NCI-H524 treated with DMSO at 0.1 percent for 48 hours (cell line): ENCODE measurements around the gene ASMT.
"Not testable (repeated sequence)": the region's sequence is repeated elsewhere in the genome, so short reads cannot be mapped to it uniquely, and the experiment has no call there.

Experiments used
- DNase-seq: peaks from one replicate; lab custom pipeline; 2025; lab: John Stamatoyannopoulos, UW

ASMT gene

DNA sequence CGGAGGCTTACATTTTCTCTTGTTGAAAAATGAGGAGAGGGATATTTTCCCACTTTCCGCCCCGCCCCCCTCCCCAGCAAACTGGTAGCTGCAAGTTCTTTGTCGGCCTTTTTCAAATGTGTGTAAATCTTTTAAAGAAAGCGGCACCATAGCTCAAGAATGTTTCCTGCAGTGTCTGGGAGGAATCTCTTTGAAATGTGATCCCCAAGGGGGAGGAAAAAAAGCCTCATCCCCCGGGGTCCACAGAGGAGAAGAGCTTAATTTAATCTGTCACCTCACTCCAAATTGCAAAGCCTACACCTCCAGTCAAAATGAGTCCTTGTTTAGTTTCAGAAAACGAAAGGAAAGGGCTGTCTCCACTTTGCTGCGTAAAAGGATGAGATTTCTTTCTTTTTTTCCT is 34.8 kb downstream of the ASMT start:
- no peak for DNase-seq

DNA sequence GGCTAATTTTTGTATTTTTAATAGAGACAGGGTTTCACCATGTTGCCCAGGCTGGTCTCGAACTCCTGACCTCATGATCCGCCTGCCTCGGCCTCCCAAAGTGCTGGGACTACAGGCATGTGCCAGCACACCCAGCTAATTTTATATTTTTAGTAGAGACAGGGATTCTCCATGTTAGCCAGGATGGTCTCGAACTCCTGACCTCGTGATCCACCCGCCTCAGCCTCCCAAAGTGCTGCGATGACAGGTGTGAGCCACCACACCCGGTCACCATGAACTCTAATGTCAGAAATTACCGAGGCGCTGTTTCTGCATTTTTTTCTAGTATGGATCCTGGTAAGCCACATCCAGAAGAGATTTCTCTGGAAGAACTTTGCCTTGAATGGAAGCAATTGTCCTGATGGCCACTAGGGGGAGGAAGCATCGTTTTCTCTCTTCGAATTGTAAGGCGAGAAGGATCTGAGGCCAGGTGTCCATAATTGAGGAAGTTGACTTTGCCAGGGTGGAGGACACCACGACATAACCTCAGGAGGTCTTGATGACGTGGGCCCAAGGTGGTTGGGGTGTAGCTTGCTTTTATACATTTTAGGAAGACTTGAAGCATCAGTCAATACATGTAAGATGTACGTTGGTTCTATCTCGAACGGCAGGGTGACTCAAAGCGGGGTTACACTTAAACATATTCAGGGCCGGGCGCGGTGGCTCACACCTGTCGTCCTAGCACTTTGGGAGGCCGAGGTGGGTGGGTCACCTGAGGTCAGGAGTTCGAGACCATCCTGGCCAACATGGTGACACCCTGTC is 37.4 kb downstream of the ASMT start:
- DNase-seq = peak; percentile 22

DNA sequence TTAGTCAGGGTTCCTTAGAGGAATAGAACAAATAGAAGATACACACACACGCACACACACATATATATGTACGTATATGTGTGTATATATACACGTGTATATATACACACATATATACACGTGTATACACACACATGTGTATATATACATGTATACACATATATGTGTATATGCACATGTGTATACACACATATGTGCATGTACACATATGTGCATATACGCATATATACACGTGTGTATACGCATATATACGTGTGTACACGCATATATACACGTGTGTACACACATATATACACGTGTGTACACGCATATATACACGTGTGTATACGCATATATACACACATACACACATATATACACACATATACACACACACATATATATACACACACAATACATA is 41.5 kb downstream of the ASMT start:
- no peak for DNase-seq

GRCh38 chrX:1657367-1658070 is 42.7 kb downstream of the ASMT start:
- DNase-seq = peak; percentile 60

DNA sequence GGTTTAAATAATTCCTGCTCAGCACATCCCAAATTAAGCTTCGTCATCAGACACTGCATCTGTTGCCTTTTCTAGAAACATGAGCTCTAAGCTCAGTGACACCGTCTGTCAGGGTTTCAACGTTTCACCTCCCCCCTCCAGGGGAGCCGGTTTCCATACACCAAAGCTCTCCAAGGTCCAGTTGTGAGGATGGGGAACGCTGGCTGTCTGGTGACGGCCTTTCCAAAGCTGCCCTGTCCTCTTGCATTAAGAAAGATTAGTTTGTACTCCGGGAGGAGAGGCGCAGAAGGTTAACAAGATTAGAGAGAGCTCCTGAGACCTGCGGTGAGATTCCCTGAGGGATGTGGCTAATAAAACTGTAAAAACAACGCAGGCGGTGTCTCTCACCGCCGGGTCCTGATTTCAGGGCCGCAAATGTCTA is 43.2 kb downstream of the ASMT start:
- DNase-seq = peak; percentile 95

- no peak for DNase-seq
These were observed 45.0 kb downstream of the ASMT start for GRCh38 chrX:1659664-1660461.

DNA sequence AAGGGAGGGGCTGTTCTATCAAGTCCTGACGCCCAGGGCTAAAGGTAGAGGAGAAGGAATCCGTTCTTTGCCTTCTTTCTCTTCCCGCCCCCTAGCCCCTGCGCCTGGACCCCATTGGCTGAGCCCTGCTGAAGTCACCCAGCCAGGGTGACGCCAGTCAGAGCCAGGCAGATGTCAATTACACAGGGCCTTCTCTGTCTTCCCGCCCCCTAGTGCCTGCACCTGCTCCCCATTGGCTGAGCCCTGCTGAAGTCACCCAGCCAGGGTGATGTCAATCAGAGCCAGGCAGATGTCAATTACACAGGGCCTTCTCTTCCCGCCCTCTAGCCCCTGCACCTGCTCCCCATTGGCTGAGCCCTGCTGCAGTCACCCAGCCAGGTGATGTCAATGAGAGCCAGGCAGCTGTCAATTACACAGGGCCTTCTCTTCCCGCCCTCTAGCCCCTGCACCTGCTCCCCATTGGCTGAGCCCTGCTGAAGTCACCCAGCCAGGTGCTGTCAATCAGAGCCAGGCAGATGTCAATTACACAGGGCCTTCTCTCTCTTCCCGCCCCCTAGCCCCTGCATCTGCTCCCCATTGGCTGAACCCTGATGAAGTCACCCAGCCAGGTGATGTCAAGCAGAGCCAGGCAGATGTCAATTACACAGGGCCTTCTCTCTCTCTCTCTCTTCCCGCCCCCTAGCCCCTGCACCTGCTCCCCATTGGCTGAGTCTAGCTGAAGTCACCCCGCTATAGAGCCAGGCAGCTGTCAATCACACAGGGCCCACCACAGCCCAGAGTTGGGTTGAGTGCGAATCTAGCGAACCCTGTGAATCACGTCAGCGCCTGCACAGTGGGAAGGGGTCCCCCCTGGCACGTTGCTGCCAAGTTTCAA is 46.4 kb downstream of the ASMT start:
- DNase-seq = no peak

DNA sequence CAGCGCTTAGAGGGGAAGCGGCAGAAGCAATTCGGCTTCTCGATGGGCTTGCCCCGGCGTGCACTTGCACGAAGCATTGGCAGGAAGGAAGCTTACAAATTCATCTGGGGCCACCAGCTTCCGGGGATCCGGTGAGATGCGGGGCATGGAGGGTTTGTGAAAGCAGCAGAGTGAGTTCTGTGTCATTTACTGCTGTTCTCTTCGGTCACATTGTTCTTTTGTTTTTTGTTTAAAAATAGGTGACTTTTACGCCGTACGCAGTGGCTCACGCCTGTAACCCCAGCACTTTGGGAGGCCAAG is 47.0 kb downstream of the ASMT start:
- DNase-seq = no peak

GRCh38 chrX:1667566-1667965 is 52.7 kb downstream of the ASMT start:
- no peak for DNase-seq

DNA sequence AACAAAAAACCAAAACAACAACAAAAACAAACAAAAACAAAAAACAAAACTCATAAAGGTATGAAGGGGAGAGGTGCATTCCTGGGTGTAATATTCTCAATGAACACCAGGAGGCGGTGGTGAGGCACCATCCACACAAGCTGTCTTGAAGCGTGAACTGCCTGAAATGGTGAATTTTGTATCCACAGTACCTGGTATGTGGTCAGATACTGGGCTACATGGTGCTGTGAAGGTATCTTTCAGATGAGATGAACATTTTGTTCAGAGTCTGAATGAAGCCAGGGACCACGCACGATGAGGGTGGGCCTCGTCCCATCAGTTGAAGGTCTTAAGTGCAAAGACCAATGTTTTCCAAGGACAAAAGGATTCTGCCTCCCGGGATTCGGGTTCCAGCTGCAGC is 58.5 kb downstream of the ASMT start:
- no peak for DNase-seq

GRCh38 chrX:1676866-1677265 is 62.0 kb downstream of the ASMT start:
- no peak for DNase-seq

DNA sequence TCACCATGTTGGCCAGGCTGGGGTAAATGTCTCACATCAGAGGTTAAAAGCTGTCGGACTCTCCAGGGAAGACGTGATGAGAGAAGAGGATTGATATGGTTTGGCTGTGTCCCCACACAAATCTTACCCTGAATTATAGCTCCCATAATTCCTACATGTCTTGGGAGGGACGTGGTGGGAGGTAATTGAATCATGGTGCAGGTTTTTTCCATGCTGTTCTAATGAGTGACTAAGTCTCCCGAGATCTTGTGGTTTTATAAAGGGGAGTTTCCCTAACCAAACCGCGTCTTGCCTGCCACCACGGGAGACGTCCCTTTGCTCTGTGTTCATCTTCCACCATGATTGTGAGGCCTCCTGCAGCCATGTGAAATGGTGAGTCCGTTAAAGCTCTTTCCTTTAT is 64.4 kb downstream of the ASMT start:
- no peak for DNase-seq

- DNase-seq = no peak
These were observed 66.6 kb downstream of the ASMT start for GRCh38 chrX:1681439-1681838.

- DNase-seq = not testable (repeated sequence)
These were observed 67.0 kb downstream of the ASMT start for GRCh38 chrX:1681856-1682255.

- not testable (repeated sequence) for DNase-seq
These were observed 67.6 kb downstream of the ASMT start for GRCh38 chrX:1682501-1682900.

GRCh38 chrX:1684883-1685282 is 70.0 kb downstream of the ASMT start:
- DNase-seq = not testable (repeated sequence)

- not testable (repeated sequence) for DNase-seq
These were observed 70.6 kb downstream of the ASMT start for GRCh38 chrX:1685444-1685880.

- no peak for DNase-seq
These were observed 71.8 kb downstream of the ASMT start for GRCh38 chrX:1686642-1687041.
